NCI-H128 (cell line): ENCODE measurements around the gene GRIN2A.

Experiments used
- DNase-seq: peaks from one replicate; lab custom pipeline; 2025; ENCODE audit not compliant: unreplicated experiment; lab: John Stamatoyannopoulos, UW

GRIN2A gene

DNA sequence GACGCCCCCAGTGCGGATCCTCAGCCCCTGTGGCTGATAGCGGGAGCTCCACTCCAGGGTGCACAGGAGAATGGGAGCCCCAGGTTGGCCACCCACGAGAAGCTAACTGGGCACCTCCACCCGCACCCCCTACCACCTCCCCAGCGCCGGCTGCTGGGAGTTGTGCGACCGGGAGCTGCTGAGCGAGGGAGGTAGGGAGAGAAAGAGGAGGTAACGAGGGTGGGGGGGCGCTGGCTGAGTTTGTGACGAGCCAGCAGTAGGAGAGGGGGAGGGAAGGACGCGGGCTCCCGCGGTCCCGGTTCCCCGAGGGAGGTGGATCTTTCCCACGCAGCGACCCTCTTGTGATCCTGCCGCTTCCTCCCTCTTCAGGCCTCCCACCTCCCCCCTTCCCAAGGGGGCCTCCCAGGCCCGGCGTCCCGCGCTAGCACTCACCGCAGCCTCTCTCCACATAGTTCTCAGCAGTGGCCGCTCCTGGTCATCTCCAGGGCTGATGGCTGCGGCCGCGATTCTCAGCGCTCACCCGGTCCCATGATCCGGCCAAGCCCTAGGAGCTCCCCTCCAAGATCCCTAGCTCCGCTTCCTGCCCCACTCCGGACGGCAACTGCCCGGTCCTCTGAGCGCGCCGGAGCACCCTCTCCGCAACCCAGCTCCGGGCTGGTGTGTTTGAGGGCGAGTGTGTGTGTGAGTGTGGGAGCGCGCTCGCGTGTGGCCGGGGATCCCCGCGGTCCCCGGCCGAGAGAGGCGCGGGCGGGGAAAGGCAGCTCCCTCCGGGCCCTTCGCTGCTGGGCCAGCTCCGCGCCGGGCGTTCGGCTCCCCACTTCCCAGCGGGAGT is at the start of gene GRIN2A:
Gene GRIN2A (minus strand): TSS at position 207 of the 832 bp plus-strand sequence. CDS start 2,017 bp downstream, outside the sequence.
- DNase-seq = no peak

DNA sequence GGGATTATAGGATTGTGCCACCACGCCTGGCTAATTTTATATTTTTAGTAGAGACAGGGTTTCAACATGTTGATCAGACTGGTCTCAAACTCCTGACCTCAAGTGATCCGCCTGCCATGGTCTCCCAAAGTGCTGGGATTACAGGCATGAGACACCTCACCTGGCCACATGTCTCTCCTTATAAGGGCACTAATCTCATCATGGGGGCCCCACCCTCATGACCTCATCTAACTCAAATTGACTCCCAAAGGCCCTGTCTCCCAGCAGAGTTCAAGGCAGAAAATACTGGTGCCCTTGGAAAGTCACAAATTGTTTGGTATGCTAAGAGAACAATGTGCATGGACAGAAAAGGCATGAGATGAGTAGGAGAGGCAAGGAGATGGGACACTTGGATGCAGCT is 49.3 kb upstream of the GRIN2A start:
- DNase-seq = no peak

GRCh38 chr16:10228779-10229178 is 46.6 kb upstream of the GRIN2A start:
- DNase-seq = no peak

DNA sequence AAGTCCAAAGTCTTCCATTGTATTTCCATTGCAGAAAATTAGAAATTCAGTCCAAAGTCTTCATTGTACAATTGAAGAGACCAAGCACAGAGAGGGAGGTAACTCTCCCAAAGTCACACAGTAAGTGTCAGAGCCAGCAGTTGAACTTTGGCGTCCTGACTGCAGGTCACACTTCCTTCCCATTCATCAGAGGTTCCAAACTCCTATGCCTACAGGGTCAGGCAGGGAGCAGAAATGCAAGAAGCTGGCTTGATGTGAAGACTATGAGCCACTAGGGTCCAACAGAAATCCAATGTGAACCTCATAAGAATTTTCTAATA is 44.7 kb upstream of the GRIN2A start:
- DNase-seq = no peak

DNA sequence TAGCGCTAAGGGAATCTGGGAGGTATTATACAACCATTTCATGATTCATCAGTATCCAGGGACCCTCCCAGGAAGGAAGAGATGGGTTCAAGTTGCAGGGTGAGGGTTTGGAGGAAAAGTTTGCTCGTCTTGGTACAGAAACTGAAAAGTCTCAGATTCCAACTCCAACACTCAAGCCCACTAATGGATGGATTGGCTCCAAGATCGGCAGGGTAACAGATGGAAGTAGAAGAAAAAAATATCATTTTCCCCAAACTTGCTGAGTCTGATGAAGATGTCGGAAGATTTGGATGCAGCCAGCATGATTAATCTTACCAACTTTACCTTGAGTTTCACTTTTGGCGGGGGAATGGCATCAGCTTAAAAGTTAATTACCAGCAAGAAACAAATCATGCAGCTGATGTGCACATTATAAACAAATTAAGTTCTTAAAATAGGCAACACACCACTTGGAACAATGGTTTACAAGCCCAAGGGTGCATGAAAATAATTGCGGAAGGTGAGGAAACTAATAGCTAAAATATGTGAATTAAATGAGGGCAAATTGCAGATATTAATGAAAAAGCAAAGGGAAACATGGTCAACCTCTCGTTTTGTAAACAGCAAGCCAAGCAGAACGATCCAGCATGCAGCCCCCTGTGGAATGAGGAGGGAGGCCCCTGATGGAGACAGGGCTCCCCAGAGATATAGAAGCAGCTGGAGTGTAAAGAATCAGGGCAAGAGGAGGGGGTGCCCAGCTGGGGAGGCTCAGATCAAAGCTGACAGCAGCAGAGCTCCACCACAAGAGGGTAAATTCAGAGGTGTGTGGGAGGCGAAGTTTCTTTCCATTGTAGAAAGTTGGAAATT is 44.1 kb upstream of the GRIN2A start:
- no peak for DNase-seq

DNA sequence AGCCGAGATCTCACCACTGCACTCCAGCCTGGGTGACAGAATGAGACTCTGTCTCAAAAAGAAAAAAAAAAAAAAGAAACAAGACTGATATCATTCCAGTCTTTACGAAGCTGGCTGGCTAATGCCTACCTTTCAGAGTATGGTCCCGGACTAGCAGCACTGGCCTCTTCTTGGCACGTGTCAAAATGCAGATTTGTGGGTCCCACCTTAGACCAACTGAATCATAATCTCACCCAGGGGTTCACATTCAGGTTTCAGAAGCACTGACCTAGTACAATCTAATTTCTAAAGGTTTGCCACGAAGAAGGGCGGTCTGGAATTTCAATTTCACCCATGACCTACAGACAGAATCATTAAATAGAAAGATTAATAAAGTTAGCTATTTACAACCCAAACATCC is 43.4 kb upstream of the GRIN2A start:
- DNase-seq = no peak

- DNase-seq = no peak
Observed at GRCh38 chr16:10224850-10225249, 42.6 kb upstream of the GRIN2A start.

GRCh38 chr16:10220942-10221341 is 38.7 kb upstream of the GRIN2A start:
- DNase-seq = no peak

DNA sequence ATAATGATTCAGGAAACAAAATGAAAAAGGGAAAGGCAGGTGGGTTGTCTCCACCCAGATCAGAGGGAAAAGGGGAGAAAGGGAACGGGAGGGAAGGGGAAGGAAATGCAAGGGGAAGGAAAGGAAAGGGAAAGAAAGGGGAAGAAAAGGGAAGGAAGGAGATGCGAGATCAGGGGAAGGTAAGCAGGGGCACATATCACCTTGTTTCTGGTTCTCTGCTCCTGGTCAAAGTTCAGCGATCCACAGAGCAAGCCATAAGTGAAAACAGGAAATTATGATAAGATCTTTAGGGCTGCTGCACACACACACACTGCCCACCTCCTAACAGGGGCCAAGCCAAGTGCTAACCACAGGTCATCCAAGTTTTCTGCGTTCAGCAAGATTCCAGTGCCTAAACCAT is 37.5 kb upstream of the GRIN2A start:
- DNase-seq = no peak

- no peak for DNase-seq
Observed at GRCh38 chr16:10218490-10219206, 36.4 kb upstream of the GRIN2A start.

- no peak for DNase-seq
Observed at GRCh38 chr16:10213748-10214147, 31.5 kb upstream of the GRIN2A start.

- DNase-seq = no peak
Observed at GRCh38 chr16:10210944-10211343, 28.7 kb upstream of the GRIN2A start.

- no peak for DNase-seq
Observed at GRCh38 chr16:10206865-10207264, 24.6 kb upstream of the GRIN2A start.

DNA sequence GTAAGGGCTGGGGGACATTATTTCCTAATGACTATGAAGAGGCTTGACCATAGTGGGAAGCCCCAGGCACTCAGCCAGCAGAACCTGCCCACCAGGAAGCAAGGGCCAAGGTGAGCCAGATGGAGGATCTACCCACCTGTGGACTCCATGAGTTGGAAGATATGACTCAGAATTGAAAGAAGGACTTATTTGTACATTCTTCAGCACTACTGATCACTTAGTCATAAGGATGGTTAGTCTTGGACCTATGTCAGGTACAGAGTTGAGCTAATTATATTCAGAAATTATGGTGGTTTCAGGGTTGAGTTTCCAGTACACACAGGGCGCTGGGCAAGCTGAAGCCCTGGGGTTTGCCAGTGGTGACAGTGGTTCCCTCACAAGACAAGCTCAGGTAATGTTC is 24.0 kb upstream of the GRIN2A start:
- DNase-seq = no peak

GRCh38 chr16:10205688-10206087 is 23.5 kb upstream of the GRIN2A start:
- no peak for DNase-seq

DNA sequence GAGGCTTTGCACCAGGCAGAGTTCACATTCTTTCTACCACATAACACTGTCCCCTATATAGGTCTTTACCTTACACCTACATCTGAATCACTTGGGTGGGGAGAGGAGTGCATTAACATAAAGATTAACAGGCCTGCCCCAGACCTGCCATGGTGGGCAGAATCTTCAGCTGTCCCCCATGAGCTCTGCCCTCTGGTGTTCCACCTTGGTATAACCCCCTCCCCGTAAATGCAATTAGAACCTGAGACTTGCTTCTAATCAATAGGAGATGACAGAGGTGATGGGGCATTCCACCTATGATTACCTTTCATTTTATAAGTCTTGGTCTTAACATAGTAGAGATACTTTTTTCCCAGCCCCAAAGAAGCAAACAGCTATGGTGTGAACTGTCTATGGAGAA is 20.4 kb upstream of the GRIN2A start:
- DNase-seq = no peak

GRCh38 chr16:10200637-10201586 is 18.7 kb upstream of the GRIN2A start:
- DNase-seq = no peak

DNA sequence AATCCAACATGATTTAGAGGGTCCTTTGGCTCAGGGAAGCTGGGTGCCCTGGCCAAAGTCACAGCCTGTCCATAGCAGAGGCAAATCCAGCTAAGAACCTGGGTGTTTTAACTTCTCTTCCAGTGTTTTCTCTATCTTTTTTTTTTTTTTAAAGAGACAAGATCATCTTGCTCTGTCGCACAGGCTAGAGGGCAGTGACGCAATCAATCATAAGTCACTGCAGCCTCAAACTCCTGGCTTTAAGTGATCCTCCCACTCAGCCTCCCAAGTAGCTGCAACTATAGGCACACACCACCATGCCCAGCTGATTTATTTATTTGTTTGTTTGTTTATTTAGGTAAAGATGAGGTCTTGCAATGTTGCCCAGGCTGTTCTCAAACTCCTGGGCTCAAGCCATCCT is 14.8 kb upstream of the GRIN2A start:
- DNase-seq = no peak

DNA sequence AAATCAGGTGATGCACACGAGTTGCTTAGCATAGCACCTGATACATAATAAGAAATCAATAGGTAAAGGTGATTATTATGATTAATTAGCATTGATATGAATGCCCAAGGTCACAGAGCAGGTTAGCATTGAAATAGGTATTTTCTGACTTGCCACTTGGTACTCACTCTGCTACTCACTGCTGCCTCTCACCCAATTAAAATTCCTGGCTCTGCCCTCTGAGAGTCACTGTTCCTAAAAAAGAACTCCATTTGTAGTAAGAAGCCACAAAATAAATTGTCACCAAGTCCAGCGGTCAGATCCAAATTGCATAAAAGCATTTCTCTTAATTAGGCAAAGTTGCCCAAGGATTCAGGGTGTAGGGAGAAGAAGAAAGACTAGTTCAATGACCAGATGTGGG is 8.9 kb upstream of the GRIN2A start:
- no peak for DNase-seq

DNA sequence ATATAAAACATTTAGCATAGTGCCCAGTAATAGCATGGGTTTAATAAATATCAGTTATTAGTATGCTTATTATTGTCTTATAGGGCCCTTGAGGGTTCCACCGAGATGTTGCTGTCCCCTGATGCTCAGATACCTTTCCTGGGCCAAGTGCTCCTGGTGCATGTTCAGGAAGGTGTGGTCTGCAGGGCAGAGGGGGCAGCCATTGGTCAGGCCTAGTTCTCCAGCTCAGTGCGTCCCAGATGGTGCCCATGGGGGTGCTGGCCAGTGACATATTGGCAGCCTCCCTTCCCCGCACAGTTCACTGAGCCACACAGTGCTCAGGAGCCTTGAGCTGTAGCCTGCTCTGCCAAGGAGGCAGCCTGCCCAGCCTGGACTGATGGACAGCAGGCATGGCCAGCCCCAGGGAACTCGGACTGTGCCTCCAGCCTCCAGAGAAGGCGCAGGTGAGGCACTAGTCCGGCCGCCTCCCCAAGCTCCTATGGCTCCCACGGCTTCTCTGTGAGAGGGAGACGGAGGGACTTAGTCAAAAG is 7.7 kb upstream of the GRIN2A start:
- DNase-seq = no peak
